IMR-90 (cell line): Measurements from ENCODE around the gene DIAPH2. TPM values are rescaled to one million over a fixed set of nuclear protein-coding genes. Genes with fewer than 3 reads are reported as not detected.

Experiments used
- ATAC-seq: fragments of 200-7000 bp; cut with Tn5 transposase; 2 replicates; pipeline ENCODE4 v1.9.1; 2020; ENCODE audit warnings: low read depth, mild to moderate bottlenecking, moderate library complexity
- BruUV-seq: library from RNA; stranded (reverse); fragments of 400-500 nt; replicated peaks from 2 replicates; lab custom pipeline; 2021; lab: Mats Ljungman, UMichigan
- CTCF ChIA-PET: fragments of 300-600 bp; formaldehyde crosslinking; extraction: SDS; loops from one replicate; lab custom pipeline; 2021; ENCODE audit warnings: antibody characterized with exemption; lab: Yijun Ruan, JAX
- POLR2A ChIA-PET: fragments of 300-600 bp; sonication (Branson Sonifier 250); formaldehyde crosslinking; loops from one replicate; lab custom pipeline; 2022; ENCODE audit warnings: antibody characterized with exemption; ENCODE audit not compliant: unreplicated experiment; lab: Charles Lee
- DNase-seq: peaks from one replicate; pipeline ENCODE4 v3.0.0; 2013
- H2AFZ ChIP-seq: replicated peaks from 2 replicates; pipeline ENCODE3; 2013; ENCODE audit warnings: low read length, mild to moderate bottlenecking; ENCODE audit not compliant: poor library complexity
- H2AK5ac ChIP-seq: 2 replicates; pipeline ENCODE4 v1.6.1; 2013; ENCODE audit warnings: low read depth, low read length, inconsistent platforms
- H2AK9ac ChIP-seq: replicated peaks from 2 replicates; pipeline ENCODE3; 2013; ENCODE audit warnings: mild to moderate bottlenecking, low read depth, low read length, moderate library complexity; ENCODE audit not compliant: poor library complexity
- H2BK120ac ChIP-seq: 2 replicates; pipeline ENCODE4 v1.6.1; 2013; ENCODE audit warnings: low read depth, low read length, inconsistent platforms
- H2BK15ac ChIP-seq: 3 replicates; pipeline ENCODE4 v1.6.1; 2013; ENCODE audit warnings: low read depth, low read length, inconsistent platforms
- H2BK20ac ChIP-seq: 2 replicates; pipeline ENCODE4 v1.6.1; 2013; ENCODE audit warnings: low read depth, mild to moderate bottlenecking, inconsistent platforms, low read length, moderate library complexity
- H2BK5ac ChIP-seq: 2 replicates; pipeline ENCODE4 v1.6.1; 2013; ENCODE audit warnings: mild to moderate bottlenecking, low read depth, low read length, inconsistent platforms; ENCODE audit not compliant: poor library complexity, severe bottlenecking
- H3K14ac ChIP-seq: replicated peaks from 2 replicates; pipeline ENCODE4 v1.6.1; 2013; ENCODE audit warnings: low read depth, low read length, inconsistent platforms
- H3K18ac ChIP-seq: 2 replicates; pipeline ENCODE4 v1.6.1; 2013; ENCODE audit warnings: low read depth, low read length, control low read depth
- H3K23ac ChIP-seq: 2 replicates; pipeline ENCODE4 v1.6.1; 2013; ENCODE audit warnings: low read depth, low read length, inconsistent platforms
- H3K27ac ChIP-seq: 2 replicates; pipeline ENCODE4 v1.5.1; 2013; ENCODE audit warnings: mild to moderate bottlenecking, control low read depth, low read length; ENCODE audit not compliant: insufficient read depth
- H3K27me3 ChIP-seq: 2 replicates; pipeline ENCODE4 v1.6.1; 2013; ENCODE audit warnings: low read length; ENCODE audit not compliant: control insufficient read depth, insufficient read depth
- H3K36me3 ChIP-seq: 2 replicates; pipeline ENCODE4 v1.6.1; 2013; ENCODE audit warnings: low read length, mixed read lengths; ENCODE audit not compliant: control insufficient read depth, insufficient read depth
- H3K4ac ChIP-seq: 2 replicates; pipeline ENCODE4 v1.6.1; 2013; ENCODE audit warnings: low read depth, low read length, inconsistent platforms
- H3K4me1 ChIP-seq: 2 replicates; pipeline ENCODE4 v1.6.1; 2013; ENCODE audit warnings: low read length, mixed read lengths; ENCODE audit not compliant: control insufficient read depth, insufficient read depth
- H3K4me2 ChIP-seq: 2 replicates; pipeline ENCODE4 v1.6.1; 2013; ENCODE audit warnings: low read depth, mild to moderate bottlenecking, control low read depth, low read length, moderate library complexity
- H3K4me3 ChIP-seq: 2 replicates; pipeline ENCODE4 v1.5.1; 2013; ENCODE audit warnings: low read depth, mild to moderate bottlenecking, control low read depth, low read length, moderate library complexity; ENCODE audit not compliant: insufficient read depth
- H3K56ac ChIP-seq: 2 replicates; pipeline ENCODE4 v1.6.1; 2013; ENCODE audit warnings: low read length, inconsistent platforms; ENCODE audit not compliant: insufficient read depth; ENCODE audit errors: extremely low read depth
- H3K79me1 ChIP-seq, 2 experiments: 2 replicates each; pipeline ENCODE4 v1.6.1; 2013; ENCODE audit warnings: low read length in 2 of 2, inconsistent platforms in 1 of 2, low read depth in 1 of 2
- H3K9ac ChIP-seq: 2 replicates; pipeline ENCODE4 v1.6.1; 2013; ENCODE audit warnings: low read depth, low read length, control low read depth
- H3K9me1 ChIP-seq: 2 replicates; pipeline ENCODE4 v1.6.1; 2013; ENCODE audit warnings: low read length, inconsistent platforms; ENCODE audit not compliant: insufficient read depth
- H3K9me3 ChIP-seq: 2 replicates; pipeline ENCODE4 v1.6.1; 2013; ENCODE audit warnings: low read length; ENCODE audit not compliant: control insufficient read depth, insufficient read depth
- H4K20me1 ChIP-seq: 2 replicates; pipeline ENCODE4 v1.6.1; 2013; ENCODE audit warnings: low read length, inconsistent platforms; ENCODE audit not compliant: insufficient read depth
- H4K5ac ChIP-seq: 2 replicates; pipeline ENCODE4 v1.6.1; 2013; ENCODE audit warnings: mild to moderate bottlenecking, low read depth, low read length, control low read depth
- H4K8ac ChIP-seq, 2 experiments: 2 replicates each; pipeline ENCODE4 v1.6.1; 2013; ENCODE audit warnings: low read depth in 2 of 2, low read length in 2 of 2, control low read depth in 1 of 2, inconsistent platforms in 1 of 2
- H4K91ac ChIP-seq: 2 replicates; pipeline ENCODE4 v1.6.1; 2013; ENCODE audit warnings: low read depth, low read length, inconsistent platforms; ENCODE audit not compliant: insufficient read depth
- BHLHE40 ChIP-seq: fragments of 150-350 bp; IDR thresholded peaks from 2 replicates; pipeline ENCODE4 v1.6.1; 2016; ENCODE audit warnings: mild to moderate bottlenecking, low read depth, low read length
- CEBPB ChIP-seq: IDR thresholded peaks from 2 replicates; pipeline ENCODE4 v1.6.1; 2012; ENCODE audit warnings: low read depth, low read length, improper control_type of control experiment
- CHD1 ChIP-seq: IDR thresholded peaks from 2 replicates; pipeline ENCODE4 v1.6.1; 2012; ENCODE audit warnings: low read depth, low read length, improper control_type of control experiment
- CTCF ChIP-seq: conservative IDR thresholded peaks from 2 replicates; pipeline ENCODE4 v1.5.1; 2012; ENCODE audit warnings: mild to moderate bottlenecking, low read depth, low read length, improper control_type of control experiment
- MXI1 ChIP-seq: IDR thresholded peaks from 2 replicates; pipeline ENCODE4 v1.6.1; 2012; ENCODE audit warnings: low read depth, mild to moderate bottlenecking, low read length, moderate library complexity, borderline replicate concordance
- POLR2A ChIP-seq: IDR thresholded peaks from 2 replicates; pipeline ENCODE4 v1.6.1; 2012; ENCODE audit warnings: mild to moderate bottlenecking, low read depth, low read length
- RCOR1 ChIP-seq: IDR thresholded peaks from 2 replicates; pipeline ENCODE4 v1.6.1; 2012; ENCODE audit warnings: mild to moderate bottlenecking, low read length, improper control_type of control experiment; ENCODE audit not compliant: insufficient replicate concordance
- RFX5 ChIP-seq: IDR thresholded peaks from 2 replicates; pipeline ENCODE4 v1.8.0; 2012; ENCODE audit warnings: low read depth, mild to moderate bottlenecking, low read length, moderate library complexity
- USF2 ChIP-seq: fragments of 150-350 bp; IDR thresholded peaks from 2 replicates; pipeline ENCODE4 v1.6.1; 2017; ENCODE audit warnings: mild to moderate bottlenecking, antibody characterized with exemption, low read length, low read depth
- WGBS, 2 experiments: methylation state at CpG; one replicate each; pipeline versions ENCODE4 v1.1.5 to v1.1.7; 2013; ENCODE audit warnings: missing lambda C conversion rate in 2 of 2; ENCODE audit not compliant: insufficient read length in 1 of 2; ENCODE audit errors: extremely low coverage in 2 of 2; 5-methylcytosine and 5-hydroxymethylcytosine counted together
- dilution Hi-C: fragments of 300-500 bp; cut with HindIII; formaldehyde crosslinking; loops from one replicate; pipeline ENCODE4 v1.14.3; 2018; ENCODE audit warnings: low sequenced_read_pairs; ENCODE audit not compliant: unreplicated experiment
- in situ Hi-C: fragments of 300-500 bp; cut with MboI; formaldehyde crosslinking; loops from 3 replicates; pipeline ENCODE4 v1.14.3; 2019; ENCODE audit warnings: low sequenced_read_pairs, inconsistent platforms, mixed read lengths
- intact Hi-C: fragments of 100-400 bp; cut with micrococcal nuclease; formaldehyde crosslinking; loops from 2 replicates; pipeline ENCODE4 v1.10.0; 2022
- polyA plus RNA-seq, 3 experiments: library from polyadenylated mRNA; depleted of rRNA; stranded (reverse); fragments of >200 nt; gene quantifications; 2 replicates each; pipeline ENCODE4 v1.2.3, GENCODE V29; 2012; ENCODE audit warnings: low replicate concordance in 1 of 3
- total RNA-seq: library from RNA; depleted of rRNA; stranded (reverse); fragments of >200 nt; gene quantifications from 2 replicates; pipeline ENCODE4 v1.2.3, GENCODE V29; 2012

DIAPH2 gene
- total and polyA plus RNA-seq, 2 of the 4 experiments (the other 2 are of a cell fraction): 3.6 to 19.9 TPM

GRCh38 chrX:96710031-96710430 lies 25.4 kb downstream of the DIAPH2 start:
- no peaks in the 10 kb centered on the region for H3K4me1 ChIP-seq
- H3K27ac ChIP-seq: no peak overlapping the region
- no peaks in the 10 kb centered on the region for H3K9me3 ChIP-seq
- no TSS peak for BruUV-seq
- H2AK9ac ChIP-seq: no peak overlapping the region
- ATAC-seq (no peak), DNase-seq (no peak)
- in situ Hi-C loops: no loop called here
- no peaks in the 10 kb centered on the region for H3K9me1 ChIP-seq
- H3K23ac ChIP-seq: no peak overlapping the region
- no peaks in the 10 kb centered on the region for H4K20me1 ChIP-seq
- H3K27me3 ChIP-seq: no peaks in the 10 kb centered on the region
- no peak overlapping the region for H3K56ac ChIP-seq
- no peak overlapping the region for H2BK5ac ChIP-seq
- H2BK120ac ChIP-seq: no peak overlapping the region
- ChIA-PET CTCF (no interaction called here), POLR2A (no interaction called here)
- dilution Hi-C loops: no loop called here
- no peak overlapping the region for H4K8ac ChIP-seq
- no peak overlapping the region for H3K18ac ChIP-seq
- H2BK15ac ChIP-seq: no peak overlapping the region
- no peak overlapping the region for H3K4me2 ChIP-seq
- WGBS, 2 experiments: no CpG with 5 or more reads among the region's 2 CpGs
- H4K5ac ChIP-seq: no peak overlapping the region
- no peak overlapping the region for H3K4me3 ChIP-seq
- no peak overlapping the region for H2BK20ac ChIP-seq
- intact Hi-C loops: no loop called here
- H3K14ac ChIP-seq: no peak overlapping the region
- no peak overlapping the region for H4K91ac ChIP-seq
- H3K4ac ChIP-seq: no peak overlapping the region
- TF ChIP-seq CEBPB (no peak), RCOR1 (no peak), CTCF (no peak), POLR2A (no peak), CHD1 (no peak), USF2 (no peak), MXI1 (no peak), BHLHE40 (no peak), RFX5 (no peak)
- H3K9ac ChIP-seq: no peak overlapping the region
- no peak overlapping the region for H2AK5ac ChIP-seq
- H2AFZ ChIP-seq: no peak overlapping the region
- H3K79me1 ChIP-seq: no peaks in the 10 kb centered on the region; a peak in 2 of 4 replicates
- no peaks in the 10 kb centered on the region for H3K36me3 ChIP-seq
